8988T (cell line): ENCODE results near the gene CCDC32.
"Not testable (repeated sequence)": the region's sequence is repeated elsewhere in the genome, so short reads cannot be mapped to it uniquely, and the experiment has no call there.

ENCODE experiments used
- DNase-seq: peaks from one replicate; pipeline ENCODE4 v3.0.0; 2011

Gene CCDC32, protein sequence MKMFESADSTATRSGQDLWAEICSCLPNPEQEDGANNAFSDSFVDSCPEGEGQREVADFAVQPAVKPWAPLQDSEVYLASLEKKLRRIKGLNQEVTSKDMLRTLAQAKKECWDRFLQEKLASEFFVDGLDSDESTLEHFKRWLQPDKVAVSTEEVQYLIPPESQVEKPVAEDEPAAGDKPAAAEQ

DNA sequence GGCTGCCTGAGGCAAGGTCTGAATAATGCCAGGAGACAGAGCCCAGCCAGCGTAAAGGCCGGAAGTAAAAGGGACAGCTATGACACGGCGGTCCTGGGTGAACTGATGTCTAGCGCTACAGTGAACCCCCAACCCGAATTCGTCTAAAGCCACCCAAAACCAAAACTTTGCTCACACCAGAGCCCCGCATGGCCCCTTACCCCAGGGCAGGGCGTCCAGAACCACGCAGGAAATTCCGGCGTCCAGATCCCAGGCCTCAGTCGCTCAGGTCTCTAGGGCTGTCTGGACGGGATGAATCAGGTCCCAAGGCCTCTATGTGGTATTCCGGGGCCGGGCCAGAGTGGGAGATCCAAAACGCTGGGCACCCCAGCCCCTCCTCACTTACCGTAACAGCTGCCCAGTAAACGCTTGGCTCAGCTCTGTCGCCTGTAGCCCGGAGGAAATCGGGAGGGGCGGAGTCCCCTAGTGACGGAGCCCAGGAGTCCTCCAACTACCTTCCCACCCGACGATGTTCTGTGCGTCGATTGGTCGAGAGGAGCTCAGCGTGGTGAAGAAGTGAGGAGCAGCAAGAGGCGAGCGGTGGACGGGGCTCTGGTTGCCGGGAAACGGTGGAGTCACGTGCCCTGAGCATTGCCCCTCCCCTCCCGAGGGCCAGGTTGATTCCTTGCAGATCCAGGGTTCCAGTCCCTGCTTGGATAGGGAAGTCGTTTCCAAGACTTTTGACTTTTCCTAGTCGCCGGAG is at the start of gene CCDC32:
Gene CCDC32, minus strand, starts transcription at position 452 of the 742 bp plus-strand sequence. CDS start 2,027 bp downstream, outside the sequence.
- DNase-seq = peak; percentile 81

DNA sequence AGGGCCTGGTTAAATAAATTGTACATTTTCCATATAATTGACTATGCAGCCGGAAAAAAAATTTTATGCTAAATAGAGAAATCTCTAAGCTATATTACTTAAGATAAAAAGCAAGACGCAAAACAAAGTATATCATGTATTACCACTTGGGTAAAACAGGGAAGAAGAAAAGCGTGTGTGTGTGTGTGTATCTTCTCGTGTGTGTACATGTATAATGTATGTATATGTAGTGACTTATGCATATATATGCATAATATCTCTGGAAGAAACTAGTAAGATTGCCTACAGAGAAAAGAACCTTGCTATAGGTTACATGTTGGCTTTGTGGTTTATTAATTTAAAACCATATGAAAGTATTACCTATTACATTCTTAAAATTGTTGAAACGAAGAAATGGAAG is 48.2 kb upstream of the CCDC32 start:
- no peak for DNase-seq

DNA sequence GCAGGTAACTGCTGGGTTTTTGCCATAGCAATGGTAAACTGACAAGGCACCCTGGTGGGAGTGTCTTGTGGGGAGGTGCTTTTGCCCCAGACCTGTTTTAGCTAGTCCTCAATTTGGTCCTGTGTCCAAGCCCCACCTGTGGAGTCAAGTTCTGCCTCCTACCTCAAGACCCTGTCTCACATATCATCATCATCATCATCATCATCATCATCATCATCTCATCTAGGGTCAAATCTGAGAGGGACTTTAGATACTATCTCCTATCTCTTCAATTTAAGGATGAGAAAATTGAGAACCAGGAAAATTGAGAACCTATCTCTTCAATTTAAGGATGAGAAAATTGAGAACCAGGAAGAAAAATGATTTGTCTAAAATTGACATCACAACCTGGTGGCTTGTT is 39.1 kb upstream of the CCDC32 start:
- DNase-seq = no peak

DNA sequence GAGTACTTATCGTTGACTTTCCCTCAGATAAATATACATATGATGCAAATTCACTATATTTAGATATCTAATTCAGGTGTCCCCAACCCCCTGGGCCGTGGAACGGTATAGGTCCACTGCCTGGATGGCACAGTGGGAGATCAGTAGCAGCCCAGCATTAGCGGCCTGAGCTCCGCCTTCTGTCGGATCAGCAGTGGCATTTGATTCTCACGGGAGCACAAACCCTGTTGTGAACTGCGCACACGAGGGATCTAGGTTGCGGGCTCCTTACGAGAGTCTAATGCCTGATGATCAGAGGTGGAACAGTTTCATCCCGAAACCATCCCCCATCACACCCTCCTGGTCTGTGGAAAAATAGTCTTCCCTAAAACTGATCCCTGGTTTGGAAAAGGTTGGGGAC is 36.1 kb upstream of the CCDC32 start:
- no peak for DNase-seq

DNA sequence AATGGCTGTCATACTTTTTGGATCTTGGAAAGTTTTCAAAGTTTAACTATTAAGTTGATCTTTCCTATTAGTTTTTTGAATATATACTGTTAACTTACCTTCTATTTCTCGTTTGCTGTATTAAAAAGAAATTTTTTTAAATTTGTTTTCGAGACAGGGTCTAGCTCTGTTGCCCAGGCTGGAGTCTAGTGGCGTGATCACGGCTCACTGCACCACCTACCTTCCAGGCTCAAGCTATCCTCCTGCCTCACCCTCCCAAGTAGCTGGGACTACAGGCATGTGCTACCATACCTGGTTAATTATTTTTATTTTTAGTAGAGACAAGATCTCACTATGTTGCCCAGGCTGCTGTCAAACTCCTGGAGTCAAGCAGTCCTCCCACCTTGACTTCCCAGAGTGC is 33.8 kb upstream of the CCDC32 start:
- no peak for DNase-seq

DNA sequence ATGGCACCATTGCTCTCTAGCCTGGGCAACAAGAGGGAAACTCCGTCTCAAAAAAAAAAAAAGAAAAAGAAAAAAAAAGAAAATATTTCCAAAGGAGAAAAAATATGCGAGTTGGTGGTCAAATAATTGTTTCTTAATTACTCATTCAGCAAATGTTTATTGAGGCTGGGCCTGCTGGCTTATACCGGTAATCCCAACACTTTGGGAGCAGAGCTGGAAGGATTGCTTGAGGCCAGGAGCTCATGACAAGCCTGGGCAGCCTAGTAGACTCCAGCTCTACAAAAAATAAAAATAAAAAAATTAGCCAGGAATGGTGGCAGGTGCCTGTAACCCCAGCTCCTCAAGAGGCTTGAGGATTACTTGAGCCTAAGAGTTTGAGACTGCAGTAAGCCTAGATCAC is 33.3 kb upstream of the CCDC32 start:
- no peak for DNase-seq

DNA sequence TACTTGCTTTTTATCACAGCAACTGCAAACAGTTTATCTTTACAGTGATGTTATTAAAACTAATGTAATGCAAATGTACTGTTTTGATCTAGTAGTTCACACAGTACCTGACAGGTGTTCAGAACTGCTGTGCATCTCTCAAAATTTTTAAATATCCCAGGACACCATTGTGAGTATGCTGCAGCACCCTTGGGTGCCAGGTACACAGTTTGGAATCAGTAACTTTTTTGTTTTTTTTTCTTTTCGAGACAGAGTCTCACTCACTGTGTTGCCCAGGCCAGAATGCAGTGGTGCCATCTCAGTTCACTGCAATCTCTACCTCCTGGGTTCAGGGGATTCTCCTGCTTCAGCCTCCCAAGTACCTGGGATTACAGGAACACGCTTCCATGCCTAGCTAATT is 32.2 kb upstream of the CCDC32 start:
- DNase-seq = no peak

DNA sequence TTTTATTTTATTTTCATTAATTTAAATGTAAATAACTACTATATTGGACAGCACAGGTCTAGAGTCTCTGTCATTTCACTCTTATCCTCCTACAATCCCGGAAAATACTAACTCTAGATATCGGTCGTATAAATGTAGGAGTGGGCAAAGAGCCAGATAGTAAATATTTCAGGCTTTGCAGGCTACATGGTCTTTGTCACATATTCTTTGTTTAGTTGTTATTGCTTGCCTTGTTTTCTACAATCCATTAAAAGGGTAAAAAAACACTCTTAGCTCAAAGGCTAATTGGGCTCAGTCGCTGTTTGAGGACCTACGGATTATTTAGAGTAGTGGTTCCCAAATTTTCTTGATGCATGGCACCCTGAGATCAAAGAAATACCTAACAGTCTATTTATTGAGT is 30.9 kb upstream of the CCDC32 start:
- DNase-seq = no peak

DNA sequence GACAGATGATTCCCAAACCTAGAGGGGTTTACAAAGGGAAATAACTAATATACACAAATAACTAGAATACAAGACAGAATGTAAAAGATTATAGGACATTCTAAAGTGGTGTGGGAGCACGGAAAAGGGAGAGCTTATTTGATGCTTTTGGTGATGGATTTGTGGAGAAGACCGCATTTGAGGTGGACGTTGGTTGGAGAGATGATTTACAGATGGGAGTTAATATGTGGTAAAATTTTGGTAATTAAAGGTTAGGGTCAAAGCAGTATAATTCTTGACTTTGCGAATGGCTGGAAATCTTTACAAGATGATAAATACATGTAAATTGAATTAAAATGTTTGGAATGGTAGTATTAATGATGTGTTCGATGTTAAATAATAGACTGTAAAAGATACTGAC is 30.4 kb upstream of the CCDC32 start:
- no peak for DNase-seq

DNA sequence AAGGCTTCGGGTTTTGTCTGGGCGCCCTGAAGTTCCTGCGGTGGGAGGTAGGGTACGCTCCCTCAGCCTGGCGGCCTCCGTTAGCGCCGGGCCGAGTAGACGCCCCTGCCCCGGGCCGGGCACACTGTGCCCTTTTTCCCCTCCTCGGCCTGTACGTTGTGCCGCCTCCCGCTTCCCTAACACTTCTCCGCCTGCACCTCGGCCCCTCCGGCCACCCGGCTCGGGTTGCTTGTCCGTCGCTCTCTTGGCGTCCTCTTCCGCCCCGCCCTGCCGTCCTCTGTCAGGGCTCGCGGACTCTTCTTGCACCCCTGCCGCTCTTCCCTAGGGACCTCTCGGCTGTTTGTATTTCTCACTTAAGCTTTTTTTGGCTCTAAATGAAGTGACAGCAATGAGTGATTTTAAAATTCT is 29.6 kb upstream of the CCDC32 start:
- DNase-seq = peak; percentile 31

DNA sequence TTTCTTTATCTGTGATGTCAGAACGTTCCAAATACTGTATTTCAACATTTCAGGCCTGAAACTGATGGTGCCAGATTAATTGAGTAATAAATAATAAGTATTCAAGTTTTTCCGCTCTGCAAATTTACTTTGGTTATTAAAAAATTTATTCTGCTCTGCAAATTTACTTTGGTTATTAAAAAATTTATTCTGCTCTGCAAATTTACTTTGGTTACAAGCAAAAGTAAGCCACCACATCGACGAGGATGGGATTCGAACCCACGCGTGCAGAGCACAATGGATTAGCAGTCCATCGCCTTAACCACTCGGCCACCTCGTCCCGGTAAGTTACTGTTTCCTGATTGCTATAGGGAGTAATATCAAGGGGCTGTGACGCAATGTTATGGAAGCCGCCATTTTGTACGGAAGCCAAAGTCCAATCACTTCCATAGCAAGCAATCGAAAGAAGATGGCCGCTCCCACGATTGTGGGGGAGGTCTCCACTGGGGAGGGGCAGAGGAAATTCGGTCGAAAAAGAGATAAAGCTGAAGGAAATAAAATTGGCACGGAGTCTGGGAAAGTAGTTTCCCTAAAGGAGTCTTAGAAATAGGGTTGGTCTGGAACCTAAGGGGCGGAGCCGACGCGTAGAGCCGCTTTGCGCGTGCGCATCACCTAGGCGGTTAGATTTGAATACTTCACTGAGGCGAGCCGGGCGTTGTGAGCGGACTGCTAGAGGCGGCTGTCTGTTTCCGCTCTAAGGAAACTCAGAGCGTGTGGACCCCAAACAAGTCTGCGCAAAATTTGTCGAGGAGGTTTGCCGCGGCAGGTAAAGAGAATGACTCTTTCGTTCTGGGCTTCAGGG is 29.0 kb upstream of the CCDC32 start, which contains the start of gene KNL1:
Gene KNL1, plus strand, starts transcription at position 662 of the 841 bp plus-strand sequence. CDS start 8,683 bp downstream, outside the sequence.
- no peak for DNase-seq

DNA sequence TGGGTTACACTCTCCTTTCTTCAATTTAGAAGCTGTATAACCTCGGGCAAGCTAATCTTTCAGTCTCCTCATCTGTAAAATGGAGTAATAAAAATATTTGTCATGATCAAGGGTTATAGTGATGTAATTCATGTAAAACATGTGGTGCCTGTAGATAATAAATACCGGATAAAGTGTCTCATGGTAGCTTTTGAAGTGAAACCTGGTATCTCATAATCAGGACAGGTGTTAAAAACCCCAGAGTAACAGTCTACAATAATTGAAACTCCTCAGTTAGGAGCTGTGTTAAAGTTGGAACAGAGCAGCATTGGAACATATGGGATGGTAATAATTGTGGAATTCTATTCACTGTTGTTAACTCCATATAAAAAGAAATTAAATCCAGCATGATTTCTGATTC is 28.3 kb upstream of the CCDC32 start:
- no peak for DNase-seq

DNA sequence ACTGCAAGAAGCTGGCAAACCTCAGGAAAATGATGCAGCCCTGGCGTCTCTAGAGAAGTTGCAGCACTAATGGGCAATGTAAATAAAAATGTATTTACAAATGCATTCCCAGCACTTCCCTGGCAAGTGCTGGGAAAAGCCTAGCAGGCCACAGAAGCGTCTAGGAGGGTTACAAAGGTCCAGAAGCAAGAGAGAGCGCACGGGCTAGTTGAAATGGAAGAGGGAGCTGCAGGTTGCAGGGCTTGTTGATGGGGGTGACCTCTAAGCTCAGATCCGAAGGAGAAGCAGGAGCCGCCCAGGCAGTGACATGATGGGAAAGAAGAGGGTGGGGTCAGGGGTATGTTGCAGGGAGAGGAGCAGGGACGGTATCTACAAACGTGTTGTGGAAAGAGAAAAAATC is 26.5 kb upstream of the CCDC32 start:
- no peak for DNase-seq

DNA sequence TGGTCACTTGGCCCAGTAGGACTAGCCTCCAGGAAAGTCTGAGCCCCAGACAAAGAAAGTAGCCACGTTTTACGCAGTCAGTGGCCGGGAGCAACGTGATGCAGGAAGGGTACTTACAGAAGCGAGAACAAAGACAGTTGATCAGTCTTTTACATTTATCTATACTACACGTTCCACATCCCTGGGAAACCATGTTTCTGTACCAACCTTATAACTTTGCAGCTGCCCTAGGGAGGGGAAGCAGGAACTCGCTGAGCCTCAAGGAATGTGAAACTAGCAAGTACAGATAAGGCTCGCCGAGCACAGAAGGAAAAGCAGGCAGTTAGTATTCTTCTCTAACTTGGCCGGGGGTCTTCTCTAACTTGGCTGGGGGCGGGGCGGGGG is 25.8 kb upstream of the CCDC32 start:
- DNase-seq = no peak

DNA sequence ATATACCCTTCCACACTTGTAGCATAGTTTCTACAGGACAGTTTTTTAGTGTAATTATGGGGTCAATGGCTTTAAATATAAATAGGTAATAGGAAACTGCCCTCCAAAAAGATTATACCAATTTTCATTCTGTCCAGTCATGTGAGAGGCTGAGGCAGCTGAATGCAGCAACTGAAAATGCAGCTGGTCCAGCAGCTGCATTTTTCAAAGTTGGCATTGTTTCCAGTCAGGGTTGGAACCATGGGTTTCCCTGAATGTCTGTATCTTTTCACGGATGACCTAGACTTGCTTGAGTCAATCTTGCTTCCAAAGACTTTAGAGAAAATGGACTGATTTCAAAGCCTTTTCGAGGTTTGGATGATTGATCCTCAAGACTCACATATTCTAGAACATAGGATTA is 19.3 kb upstream of the CCDC32 start:
- DNase-seq = no peak

DNA sequence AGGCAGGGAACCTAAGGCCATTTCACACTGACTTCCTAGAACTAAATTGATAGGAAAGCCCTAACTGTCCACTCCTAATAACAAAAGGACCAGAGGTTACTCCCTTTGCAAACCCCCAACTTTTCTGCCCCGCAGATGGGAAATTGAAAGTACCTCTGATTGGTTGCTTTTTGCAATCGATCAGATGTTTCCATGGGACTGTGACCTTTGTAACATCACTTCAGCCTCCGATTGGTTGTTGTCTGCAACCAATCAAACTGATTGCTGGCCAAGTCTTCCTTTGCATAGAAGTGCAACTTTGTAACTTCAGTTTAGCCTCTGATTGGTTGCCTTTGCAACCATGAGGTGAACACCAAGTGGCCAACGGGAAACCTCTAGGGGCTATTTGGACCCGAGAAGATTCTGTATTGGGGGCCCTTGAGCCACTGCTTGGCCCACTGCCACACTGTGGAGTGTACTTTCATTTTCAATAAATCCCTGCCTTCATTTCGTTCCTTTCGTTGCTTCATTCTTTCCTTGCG is 17.9 kb upstream of the CCDC32 start:
- no peak for DNase-seq

DNA sequence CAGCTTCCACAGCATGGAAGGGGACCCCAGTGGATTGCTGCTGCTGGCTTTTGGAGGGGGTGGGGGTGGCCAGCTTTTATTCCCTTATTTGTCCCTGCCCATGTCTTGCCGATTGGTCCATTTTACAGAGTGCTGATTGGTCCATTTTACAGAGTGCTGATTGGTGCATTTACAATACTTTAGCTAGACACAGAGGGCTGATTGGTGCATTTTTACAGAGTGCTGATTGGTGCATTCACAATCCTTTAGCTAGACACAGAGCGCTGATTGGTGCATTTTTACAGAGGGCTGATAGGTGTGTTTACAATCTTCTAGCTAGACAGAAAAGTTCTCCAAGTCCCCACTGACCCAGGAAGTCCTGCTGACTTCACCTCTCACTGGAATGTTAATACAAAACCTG is 17.0 kb upstream of the CCDC32 start:
- DNase-seq = not testable (repeated sequence)

DNA sequence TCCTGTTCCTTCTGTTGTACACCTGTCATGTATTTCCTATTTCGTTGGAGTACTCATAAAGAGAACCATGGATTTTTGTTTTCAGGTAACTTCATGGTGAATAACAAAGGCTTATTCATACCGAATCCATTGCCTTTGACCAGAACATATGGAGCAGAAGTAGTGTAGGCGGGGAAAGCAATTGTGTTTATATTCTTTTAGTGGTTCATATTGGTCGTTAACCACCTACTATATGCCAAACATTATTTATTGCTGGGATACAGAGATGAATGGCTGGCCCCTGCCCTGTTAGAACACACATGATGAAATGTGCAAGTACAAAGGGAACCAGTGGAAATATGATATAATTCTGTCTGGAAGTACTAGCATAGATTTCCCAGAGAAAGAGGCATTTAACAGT is 14.1 kb upstream of the CCDC32 start:
- DNase-seq = no peak

DNA sequence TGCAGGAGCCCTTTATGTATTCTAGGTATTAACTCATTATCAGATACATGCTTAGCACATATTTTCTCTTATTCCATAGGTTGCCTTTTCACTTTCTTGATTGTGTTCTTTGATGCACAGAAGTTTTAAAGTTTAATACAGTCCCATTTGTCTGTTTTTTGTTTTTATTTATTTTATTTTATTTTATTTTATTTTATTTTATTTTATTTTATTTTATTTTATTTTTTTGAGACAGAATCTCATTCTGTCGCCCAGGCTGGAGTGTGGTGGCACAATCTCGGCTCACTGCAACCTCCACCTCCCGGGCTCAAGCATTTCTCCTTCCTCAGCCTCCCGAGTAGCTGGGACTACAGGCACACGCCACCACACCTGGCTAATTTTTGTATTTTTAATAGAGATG is 12.1 kb upstream of the CCDC32 start:
- DNase-seq = not testable (repeated sequence)

DNA sequence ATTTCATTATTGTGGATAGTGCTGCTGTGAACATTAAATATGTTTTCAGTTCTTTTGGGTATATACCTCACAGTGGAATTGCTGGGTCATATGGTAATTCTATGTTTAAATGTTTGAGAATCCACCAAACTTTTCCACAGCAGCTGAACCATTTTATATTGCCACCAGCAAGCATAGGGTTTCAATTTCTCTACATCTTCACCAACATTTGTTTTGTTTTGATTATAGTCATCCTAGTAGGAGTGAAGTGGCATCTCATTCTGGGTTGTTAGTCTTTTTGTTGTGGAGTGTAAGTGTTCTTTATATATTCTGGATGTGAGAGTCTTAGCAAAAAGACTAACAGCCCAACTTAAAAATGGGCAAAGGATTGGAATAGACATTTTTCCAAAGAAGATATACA is 10.3 kb upstream of the CCDC32 start:
- DNase-seq = no peak

DNA sequence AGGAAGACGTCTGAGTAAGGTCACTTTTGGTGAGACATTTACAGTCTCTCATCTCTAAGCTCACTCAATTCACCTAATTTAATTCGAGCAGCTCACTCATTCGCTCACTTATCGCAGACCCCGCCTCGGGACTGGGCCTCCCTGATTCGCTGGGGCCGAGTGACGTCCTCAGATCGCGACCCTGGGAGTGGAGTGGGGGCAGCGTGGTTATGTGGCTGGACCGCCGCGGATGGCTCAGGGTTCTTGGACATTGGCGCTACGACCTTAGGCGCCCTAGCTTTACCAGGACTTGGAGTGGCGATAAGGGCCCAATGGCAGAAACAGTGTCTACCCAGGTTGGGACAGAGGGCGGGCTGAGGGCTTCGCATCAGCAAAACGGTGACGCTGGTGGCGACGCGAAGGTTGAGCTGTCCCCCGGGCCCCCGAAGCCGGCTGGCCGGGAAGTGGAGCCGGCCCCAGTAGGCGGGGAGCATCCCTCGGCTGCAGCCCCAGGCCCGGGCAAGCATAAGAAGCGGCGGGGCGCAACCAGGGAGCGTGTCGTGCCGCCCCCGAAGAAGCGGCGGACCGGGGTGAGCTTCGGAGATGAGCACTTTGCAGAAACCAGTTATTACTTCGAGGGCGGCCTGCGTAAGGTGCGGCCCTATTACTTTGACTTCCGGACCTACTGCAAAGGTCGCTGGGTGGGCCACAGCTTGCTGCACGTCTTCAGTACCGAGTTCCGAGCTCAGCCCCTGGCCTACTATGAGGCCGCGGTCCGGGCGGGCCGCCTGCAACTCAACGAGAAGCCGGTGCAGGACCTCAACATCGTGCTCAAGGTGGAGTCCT is 4.5 kb upstream of the CCDC32 start, which contains the start of gene RPUSD2:
Gene RPUSD2, plus strand, starts transcription at position 171 of the 825 bp plus-strand sequence. Its CDS starts 39 bp downstream, at position 210.
- peak; percentile 48 for DNase-seq

DNA sequence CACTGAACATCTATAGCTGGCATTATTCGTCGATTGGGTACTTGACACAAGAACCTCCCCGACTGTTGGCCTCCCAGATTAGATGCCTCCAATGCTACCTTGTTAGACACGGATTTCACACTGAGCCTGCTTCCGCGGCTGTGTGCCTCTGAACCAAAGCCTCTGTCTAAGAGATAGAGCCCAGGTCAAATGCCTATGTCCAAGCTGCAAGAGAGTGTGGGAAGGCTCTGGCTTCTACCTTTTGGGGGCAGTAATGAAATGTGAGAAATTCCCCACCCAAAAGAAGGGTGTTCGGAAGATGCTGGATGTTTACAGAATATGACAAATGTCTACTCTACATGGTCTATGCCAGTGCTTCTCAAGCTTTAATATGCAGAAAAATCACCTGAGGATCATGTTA is 2.3 kb upstream of the CCDC32 start:
- DNase-seq = no peak
